Measurements from ENCODE around the gene CAPSL.
"Not testable (repeated sequence)": the region's sequence is repeated elsewhere in the genome, so short reads cannot be mapped to it uniquely, and the experiment has no call there.

CAPSL gene

DNA sequence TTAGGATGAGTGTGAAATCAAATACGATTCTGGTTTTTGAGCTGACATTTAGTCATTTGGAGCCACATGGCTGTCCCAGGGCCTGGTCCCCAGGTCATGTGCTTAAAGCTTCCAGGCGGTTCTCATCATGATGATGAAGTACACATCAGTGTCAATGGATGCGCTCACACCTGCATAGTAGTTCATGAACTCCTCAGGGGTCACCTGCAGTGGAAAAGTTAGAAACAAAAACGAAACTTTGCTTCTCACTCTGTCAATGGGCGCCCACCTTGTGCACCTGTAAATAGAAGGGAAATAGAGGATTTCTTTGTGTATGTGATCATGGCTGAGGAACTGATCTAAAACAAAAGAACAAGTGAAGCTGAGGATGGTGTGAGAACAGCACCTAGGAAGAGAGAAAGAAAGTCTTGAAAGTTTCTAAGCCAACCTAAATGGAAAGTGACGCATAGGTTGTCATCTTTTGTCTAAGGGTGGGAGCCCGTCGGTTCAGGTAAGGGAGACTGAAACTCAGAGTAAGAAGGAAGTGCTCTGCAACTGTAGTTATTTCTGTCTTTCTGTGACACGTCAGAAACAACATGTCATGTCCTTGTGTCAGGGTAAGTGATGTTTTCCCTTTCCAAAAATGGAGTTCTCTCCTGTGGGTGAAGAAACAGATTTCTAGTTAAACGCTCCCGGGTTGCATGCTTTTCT lies 33.8 kb downstream of the CAPSL start:
- no peak for DNase-seq

DNA sequence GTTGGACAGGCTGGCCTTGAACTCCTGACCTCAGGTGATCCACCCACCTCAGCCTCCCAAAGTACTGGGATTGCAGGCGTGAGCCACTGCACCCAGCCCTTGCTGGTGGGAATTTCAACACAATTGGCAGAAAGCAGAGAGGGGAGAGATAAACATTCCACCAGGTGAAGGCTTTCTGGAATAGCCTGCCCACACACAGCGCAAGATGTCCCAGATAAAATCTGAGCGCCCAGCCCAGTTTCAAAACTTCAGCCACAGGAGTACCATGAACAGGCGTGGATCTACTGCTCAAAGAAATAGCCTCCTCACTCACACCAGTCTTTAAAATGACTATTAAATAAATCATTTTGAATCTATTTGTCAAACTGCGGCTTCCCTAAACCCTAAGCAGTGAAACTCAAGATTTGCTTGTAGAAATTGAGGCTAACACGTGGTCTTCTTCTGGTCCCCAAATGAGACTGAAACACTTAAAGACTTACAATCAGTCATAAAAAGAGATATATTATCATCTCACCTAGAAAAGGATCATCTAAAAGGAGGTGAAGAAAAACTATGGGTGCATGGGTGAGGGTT lies 34.7 kb downstream of the CAPSL start:
- no peak for DNase-seq

DNA sequence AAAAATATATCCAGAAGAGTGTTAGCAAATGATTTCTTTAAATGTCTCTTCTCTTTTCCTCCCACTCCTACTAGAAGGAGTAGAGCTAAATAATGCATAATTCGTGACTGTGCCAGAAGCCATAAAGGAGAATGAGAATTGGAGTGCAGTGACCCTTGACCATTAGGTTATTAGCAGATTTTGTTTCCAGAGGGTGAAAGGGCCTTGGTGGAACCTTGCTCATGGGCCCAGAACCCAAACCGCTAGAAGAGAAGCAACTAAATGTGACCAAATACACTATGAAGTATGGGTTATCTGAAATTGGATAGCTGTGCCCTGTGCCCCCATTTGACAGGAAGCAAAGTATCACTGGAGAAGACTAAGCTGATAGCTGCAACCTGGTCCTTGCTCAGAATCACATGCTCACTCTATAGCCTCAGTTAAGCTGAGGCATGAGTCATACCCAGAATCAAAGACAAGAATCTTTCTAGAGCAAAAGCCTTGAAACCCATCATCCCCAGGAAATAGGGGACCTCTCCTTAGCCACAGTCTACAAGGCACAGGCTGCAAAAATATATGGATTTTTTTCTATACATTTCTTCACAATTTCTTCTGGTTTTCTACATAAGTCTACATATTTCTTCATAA lies 36.3 kb downstream of the CAPSL start:
- peak in 1 of 2 donors; percentile 32 for DNase-seq

DNA sequence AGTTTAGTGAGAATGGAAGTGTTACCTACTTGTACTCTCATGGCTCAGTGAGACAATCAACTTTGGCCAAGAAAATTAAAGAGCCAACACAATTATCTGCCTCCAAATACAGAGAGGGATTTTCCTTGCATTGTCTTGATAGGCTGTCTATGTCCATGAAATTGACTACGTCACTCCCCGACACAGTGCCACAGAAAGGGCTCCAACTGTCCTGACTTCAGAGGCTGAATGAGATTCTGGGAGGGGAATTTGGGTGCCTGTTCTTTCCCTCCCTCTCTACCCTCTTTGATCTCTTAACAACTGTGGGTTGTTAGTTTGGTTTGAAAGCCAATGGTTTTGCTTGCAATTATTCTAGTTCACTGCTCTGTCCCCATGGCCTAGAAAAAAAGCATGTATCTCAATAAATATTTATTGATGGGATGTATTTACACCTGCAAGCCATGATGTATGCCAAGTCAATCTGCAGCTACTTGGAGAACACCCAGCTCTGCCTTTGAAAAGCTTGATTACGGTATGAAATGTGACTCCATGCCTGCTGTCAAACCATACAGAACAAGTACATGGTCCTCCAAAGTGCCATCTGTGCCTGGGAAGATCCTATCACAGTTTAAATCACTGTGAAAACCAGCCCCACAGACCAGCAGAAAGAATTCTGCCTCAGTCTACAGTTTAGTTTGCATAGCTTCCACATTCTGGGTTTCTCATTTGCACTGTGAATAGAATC lies 37.3 kb downstream of the CAPSL start:
- no peak for DNase-seq

DNA sequence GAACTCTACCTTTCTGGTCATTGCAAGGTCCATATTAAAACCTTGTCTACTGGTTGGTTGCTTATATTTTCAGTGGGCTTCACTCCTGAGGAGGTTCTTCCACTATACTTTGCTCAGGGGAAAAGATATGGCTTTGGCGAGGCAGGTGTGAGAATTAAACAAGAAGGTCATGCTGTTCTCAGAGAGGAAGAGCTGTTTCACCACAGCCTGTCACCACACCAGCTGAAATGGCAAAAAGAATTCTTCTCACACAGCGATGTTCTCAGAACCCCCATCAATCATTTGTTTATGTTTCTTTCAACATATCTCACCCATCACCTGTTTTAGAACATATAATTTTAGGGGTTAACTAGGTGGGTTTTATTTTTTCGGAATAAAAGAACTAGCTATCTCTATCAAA lies 38.6 kb downstream of the CAPSL start:
- no peak for DNase-seq

DNA sequence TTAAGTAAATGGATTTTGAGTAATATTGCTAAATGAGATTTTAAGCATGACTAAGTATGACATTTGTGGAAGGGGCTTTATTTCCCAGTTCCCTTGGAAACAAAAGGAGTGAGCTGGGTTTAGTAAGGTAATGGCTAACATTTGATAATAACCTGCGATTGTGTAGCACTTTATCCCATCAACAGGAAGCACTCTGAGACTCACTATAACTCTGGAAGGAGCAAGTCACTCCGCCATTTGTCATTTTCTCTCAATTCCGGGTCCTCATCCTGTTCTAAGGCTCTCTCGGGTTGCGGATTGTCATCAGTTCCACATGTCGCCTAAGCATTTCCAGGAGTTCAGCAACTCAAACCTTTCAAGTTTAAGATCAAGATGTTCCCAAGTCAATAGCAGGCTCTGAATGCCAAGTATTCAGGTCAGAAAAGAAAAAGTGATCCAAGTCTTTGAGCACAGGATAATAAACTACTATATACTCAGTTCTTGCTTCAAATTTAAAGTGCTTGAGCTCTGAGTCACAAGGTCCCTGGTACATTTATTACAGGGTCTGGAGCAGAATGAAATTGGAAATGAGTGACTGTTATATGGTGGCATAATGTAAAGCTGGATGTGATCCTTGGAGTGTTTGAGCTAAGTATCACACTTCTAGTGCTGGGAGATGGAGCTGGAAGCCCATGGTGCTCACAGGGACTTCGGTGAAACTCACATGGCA lies 39.3 kb downstream of the CAPSL start:
- no peak for DNase-seq

DNA sequence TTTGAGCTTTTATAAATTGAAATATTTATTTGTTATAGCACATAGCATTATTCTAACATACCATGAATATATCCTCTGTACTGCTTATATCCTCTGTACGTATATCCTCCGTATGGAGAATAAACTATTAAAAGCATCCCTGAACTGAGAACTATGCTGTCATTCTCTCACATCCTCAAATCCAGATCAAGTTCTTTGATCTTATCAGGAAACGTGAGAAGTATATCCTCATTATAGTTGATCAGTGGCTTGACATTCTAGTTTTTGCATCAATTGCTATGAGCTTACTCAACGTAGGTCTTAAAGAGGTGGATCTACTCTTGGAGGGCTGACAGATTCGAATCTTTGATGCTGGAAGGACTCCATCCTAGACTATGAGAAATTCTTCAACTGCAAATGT lies 44.3 kb downstream of the CAPSL start:
- no peak for DNase-seq

DNA sequence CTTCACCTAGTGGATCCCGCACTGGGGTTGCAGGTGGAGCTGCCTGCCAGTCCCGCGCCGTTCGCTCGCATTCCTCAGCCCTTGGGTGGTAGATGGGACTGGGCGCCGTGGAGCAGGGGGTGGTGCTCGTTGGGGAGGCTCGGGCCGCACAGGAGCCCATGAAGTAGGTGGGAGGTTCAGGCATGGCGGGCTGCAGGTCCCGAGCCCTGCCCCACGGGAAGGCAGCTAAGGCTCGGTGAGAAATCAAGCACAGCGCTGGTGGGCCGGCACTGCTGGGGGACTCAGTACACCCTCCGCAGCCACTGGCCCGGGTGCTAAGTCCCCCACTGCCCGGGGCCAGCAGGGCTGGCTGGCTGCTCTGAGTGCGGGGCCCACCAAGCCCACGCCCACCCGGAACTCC lies 45.6 kb downstream of the CAPSL start:
- DNase-seq, result not testable (repeated sequence)

DNA sequence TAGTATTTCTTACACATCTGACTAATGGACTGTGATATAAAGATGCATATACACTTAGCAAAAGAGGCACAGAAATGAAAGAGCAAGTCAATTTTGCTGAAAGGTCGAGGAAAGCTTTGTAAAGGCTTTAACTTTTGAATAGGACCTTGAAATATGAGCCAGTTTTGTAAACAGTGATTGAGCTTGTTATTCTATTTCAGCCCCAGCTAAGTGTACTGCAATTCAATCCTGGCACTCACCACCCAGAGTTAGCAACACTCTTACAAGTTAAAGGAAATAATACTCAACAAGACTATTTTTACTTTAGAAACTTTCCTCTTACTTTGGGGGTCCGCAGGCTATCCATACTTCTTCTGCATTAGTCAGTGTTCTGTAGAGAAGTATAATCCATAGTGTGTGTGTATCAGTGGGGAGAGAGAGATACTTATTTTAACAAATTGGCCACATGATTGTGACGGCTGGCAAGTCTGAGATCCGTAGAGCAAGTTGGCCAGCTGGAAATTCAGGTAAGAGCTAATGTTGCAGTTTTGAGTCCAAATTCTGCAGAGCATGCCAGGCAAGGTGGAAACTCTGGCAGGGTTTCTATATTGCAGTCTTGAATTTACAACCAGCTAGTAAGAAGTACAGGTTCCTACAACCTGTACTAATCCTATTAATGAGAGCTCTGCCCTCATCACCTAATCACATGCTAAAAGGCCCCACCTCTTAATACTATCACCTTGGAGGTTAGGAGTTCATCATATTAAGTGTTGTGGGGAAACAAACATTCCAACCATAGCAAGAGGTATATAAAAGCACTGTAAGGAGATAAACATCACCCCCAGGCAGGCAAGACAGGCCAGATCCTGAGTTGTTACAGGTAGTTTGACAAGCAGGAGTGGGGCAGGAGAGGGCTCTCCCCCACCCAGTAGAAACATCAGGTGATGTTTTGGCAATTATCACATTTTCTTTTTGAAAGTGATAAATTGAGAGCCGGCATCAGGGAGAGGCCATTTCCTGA lies 48.1 kb downstream of the CAPSL start:
- DNase-seq, result no peak

DNA sequence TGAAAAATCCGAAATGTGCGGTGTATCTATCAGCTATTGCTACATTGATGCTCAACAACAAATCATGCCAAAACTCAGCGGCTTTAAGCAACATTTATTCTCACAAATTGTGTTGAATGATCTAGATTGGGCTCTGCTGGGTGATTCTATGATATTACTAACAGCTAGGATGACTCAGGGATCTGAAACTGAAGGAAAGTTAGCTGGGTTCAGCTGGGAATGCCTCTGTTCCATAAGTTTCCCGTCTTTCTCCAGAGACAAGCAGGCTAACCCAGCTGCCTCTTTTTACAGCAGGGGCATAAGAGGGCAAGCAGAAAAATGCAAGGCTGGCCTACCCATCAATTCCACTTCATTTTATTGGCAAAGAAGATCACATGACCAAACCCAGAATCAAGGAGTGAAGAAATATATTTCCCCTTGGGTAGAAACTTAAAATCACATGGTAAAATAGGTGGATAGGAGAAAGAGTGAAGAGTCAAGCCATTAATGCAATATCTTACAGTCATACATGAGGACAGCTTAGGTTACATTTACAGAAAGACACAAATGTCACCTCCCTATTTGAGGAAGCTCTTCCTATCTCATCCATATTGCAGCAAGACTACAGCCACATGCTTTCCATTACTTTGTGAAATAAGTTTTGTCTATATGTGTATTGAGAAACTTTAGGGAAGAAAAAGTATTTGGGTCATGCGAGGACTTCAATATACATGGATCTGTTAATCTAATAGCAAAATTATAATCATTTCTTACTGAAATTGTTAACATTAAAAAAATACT lies 50.9 kb downstream of the CAPSL start:
- peak in 1 of 2 donors; percentile 63 for DNase-seq

DNA sequence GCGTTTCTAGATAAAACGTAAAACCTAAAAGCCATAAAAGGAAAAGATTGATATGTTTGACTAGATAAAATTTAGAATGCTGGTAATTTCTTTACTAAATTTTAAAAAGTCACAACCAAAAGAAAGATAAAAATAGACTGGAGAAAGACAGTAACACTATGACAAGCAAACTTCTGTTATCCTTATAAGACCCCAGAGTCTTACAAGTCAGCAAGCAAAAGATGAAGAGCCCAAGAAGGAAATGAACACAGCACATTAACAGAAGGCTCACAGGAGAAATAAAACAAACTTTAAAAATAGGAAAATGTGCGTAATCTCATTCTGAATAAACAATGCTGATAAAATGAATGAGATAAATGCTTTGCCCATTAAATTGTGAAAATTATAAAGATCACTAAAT lies 52.0 kb downstream of the CAPSL start:
- DNase-seq, result no peak

DNA sequence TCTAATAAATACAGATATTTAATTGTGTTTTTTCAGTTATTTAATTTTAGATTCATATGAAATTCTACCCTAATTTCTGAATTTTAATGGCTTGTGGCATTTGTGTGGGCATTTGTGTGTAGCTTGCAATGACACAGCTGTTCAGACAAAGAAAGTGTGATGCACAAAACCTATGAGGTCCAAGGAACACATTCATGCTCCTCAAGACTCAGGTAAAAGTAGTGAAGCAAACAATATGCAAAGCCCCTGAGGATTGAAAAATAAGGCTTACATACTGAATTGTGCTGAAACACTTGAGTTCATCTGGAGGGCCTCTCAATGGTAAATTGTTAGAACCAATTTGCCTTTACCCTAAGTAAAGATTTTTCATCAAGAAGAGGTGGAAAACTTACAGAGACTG lies 53.6 kb downstream of the CAPSL start:
- DNase-seq, result no peak

DNA sequence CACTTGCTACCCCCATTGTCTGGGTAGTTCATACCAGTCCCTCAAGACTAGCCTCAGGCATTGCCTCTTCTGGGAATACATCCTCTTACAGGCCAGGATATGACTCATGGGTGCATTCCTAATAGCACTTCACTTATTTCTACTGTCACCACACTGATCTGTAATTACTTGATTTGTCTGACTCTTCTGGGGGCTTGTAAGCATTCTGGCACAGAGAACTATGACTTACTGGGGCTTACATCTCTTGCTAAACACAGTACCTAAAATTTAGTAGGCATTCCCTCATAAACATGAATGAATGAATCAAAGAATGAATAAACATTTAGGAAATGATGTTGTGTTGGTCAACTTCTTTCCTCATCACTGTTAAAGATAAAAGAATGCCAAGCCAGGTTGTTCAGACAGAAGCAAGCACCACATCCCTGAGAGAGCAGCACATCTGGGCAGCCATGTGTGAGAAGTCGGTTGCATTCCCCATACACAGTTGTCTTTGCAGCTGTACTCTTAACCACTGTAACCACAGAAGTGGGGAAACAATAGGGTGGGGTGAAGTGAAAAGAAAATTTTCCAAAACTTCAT lies 54.1 kb downstream of the CAPSL start:
- peak; percentile 71 to 87 for DNase-seq

DNA sequence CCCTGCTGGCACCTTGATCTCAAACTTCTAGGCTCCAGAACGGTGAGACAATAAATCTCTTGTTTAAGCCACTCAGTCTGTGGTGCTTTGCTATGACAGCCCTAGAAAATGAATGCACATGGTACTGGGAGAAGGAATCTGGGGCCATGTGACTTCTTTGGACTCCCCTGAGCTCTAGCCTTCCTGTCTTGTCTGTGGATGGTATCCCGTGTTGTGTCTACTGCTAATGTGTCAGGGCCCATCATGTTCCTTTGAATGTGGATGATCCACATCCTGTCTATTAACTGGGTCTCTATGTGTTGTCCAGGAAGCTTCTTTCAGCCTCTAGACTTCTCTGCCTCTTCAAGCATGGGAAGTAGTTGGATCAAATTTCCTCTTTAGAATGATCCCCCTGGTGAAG lies 56.7 kb downstream of the CAPSL start:
- DNase-seq, result no peak

DNA sequence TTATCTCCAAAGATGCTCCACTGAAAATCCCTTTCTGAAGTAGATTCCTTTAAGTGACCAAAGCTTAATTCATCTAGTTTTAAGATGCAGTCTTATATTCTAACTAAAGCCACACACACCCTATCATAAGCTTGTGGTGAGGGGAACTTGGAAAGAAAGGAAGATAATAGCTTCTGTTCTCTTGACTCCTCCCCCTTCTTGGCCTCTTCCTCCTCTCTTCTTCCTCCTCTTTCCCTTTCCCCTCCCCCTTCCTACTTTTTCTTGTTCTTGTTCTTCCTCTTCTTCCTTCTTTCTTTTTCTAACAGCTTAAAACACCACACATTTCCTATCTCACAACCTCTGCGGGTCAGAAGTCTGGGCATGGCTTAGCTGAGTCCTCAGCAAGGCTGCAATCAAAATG lies 58.3 kb downstream of the CAPSL start:
- DNase-seq, result no peak

DNA sequence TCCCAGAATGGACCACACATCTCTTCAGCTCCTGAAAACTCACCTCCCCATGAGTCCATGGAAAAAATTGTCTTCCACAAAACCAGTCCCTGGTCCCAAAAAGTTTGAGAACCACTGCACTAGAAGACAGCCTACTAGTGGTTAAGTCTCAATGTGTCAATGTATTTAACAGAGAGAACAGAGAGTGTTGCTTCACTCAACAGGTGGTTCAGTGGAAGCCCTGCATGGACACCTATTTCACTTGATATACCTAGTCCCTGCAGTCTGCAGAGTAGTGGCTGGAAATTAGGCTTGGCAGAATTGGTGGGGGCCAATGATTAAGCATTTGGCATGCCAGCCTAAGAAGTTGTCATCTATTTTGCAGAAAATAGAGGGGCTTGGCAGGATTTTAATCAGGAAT lies 58.8 kb downstream of the CAPSL start:
- peak in 1 of 2 donors; percentile 0 for DNase-seq

DNA sequence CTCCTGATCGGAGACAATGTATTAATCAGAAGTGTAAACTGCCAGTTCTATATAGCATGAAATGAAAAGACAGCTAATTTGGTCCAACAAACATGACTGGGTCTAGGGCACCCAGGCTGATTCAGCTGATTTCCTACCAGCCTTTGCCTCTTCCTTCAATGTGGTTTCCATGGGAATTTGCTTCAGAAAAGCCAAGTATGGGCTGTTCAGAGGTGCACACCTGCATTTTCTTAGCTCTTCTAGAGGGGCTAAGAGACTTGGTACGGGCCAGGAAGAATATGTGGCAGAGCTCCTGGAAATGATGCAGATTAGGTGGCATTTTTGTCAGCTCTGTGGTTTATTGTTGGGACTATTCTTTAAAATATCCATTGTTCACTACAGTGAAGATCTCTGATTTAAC lies 59.3 kb downstream of the CAPSL start:
- DNase-seq, result no peak

DNA sequence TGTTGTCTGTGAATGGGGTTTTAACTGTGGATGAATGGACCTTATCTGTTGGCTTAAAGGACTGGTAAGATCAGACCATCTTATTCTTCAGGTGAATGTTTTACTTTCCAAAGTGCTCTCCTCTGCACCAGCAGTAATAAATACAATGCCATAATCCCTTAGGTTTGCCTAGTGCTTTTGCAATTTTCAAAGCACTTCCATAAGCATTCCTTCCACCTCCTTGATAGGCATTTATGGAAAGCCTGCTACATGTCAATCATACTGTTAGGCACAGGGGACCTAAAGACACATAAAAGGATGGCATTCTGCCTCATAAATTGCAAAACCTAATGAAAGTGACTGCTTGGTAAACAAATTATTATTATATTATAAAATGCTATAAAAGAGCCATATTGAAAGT lies 60.3 kb downstream of the CAPSL start:
- DNase-seq, result peak in 1 of 2 donors; percentile 0

DNA sequence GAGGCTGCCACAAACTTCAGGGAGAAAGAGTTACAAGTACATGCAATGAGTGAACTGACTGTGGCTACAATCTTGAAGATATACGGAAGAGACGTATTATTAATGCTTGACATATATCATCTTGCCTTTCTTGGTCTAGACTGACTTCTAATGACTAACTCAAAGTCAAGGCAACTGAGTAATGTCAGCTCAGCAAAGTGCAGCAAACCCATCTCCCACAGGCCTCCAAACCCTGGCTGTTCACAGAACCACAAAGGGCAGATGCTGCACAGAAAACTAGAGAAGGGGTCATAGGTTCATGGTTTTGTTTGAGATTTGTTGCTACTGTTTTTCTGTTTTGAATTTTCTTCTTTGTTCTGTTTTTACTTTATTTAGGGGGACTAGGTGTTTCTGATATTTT lies 60.8 kb downstream of the CAPSL start:
- peak in 1 of 2 donors; percentile 0 for DNase-seq

DNA sequence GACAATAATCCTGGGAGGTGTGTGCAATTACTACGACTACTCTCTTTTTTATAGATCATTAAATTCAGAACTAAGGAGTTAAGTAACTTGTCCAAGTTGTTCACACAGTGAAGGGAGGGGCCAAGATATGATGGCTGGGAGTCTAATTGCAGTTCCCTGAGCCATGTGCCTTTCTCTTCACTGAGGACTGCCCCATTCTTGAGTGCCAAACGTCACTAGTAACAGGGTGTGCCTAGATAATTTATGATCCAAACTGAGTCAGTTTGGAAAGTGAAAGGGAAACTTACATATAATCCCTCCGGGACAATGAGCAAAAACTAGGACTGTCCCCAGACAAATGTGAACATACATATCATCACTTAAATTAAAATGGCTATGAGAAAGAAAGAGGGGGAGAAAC lies 61.5 kb downstream of the CAPSL start:
- peak; percentile 63 to 70 for DNase-seq

DNA sequence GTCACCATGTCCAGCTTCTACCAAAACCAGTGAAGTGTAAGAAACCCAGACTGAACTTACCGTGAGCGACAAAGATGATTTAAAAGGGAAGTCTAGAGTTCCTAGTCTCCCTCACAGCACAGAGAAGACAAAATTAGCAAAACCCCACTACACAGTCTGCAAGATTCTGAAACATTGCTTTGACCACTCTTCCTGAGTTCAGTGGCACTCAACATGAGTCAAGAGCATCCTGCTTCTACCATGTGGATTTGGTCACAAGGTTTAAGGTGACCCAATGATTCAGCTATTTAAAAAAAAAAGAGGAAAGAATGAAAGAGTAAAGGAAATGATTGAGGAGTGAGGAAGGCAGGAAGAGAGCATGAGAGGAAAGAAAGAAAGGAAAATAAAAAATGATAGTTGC lies 62.0 kb downstream of the CAPSL start:
- DNase-seq, result peak in 1 of 2 donors; percentile 12

Measured in inflammatory macrophage treated with lipopolysaccharide for 1 hour (primary cell).